HEK293 (cell line): ENCODE data around the gene CTNNA2.

Experiments
- CTCF ChIA-PET: fragments of 350-600 bp; formaldehyde crosslinking; extraction: SDS; loops from one replicate; lab custom pipeline; 2021; ENCODE audit warnings: antibody characterized with exemption; lab: Yijun Ruan, JAX
- POLR2A ChIA-PET: fragments of 300-600 bp; formaldehyde crosslinking; extraction: SDS; loops from one replicate; lab custom pipeline; 2020; ENCODE audit warnings: antibody characterized with exemption, inconsistent platforms; lab: Yijun Ruan, JAX
- H3K27ac ChIP-seq: fragments of 200-500 bp; sonication (Bioruptor generic); 2 replicates; pipeline ENCODE4 v1.5.1; 2014; ENCODE audit warnings: low read depth, low read length, control low read depth, inconsistent platforms; ENCODE audit errors: extremely low read depth
- H3K36me3 ChIP-seq, 2 experiments: fragments of 200-500 bp in 1 of 2; sonication (Bioruptor generic) in 1 of 2; 1 replicate in 1 of 2; 2 replicates in 1 of 2; pipeline ENCODE4 v1.5.1; 2014 to 2017; ENCODE audit warnings: inconsistent platforms in 2 of 2, low read length in 2 of 2; ENCODE audit not compliant: control insufficient read depth in 2 of 2, insufficient read depth in 1 of 2
- H3K4me1 ChIP-seq: fragments of 200-500 bp; sonication (Bioruptor generic); 2 replicates; pipeline ENCODE4 v1.5.1; 2014; ENCODE audit warnings: mild to moderate bottlenecking, low read length, inconsistent platforms; ENCODE audit not compliant: control insufficient read depth, insufficient read depth
- H3K4me3 ChIP-seq: 2 replicates; pipeline ENCODE4 v1.5.1; 2011; ENCODE audit warnings: low read depth, mild to moderate bottlenecking, control low read depth, low read length, moderate library complexity
- H3K9me3 ChIP-seq: fragments of 200-500 bp; sonication (Bioruptor generic); 2 replicates; pipeline ENCODE4 v1.5.1; 2014; ENCODE audit warnings: low read depth, low read length, inconsistent platforms; ENCODE audit not compliant: control insufficient read depth, insufficient read depth
- FEZF1 ChIP-seq: fragments of 450-650 bp; formaldehyde crosslinking; IDR thresholded peaks from 2 replicates; pipeline ENCODE4 v1.5.1; 2016; ENCODE audit warnings: missing biosample characterization, missing genetic modification characterization
- PRDM10 ChIP-seq: fragments of 450-650 bp; formaldehyde crosslinking; IDR thresholded peaks from 2 replicates; pipeline ENCODE4 v1.5.1; 2016; ENCODE audit warnings: missing biosample characterization, missing genetic modification characterization
- ZFP37 ChIP-seq: fragments of 450-650 bp; formaldehyde crosslinking; IDR thresholded peaks from 2 replicates; pipeline ENCODE4 v1.5.1; 2016; ENCODE audit warnings: missing biosample characterization, missing genetic modification characterization
- ZNF112 ChIP-seq: fragments of 450-650 bp; formaldehyde crosslinking; IDR thresholded peaks from 2 replicates; pipeline ENCODE4 v1.5.0; 2017; ENCODE audit warnings: missing biosample characterization, missing genetic modification characterization
- ZNF121 ChIP-seq: fragments of 450-650 bp; formaldehyde crosslinking; IDR thresholded peaks from 2 replicates; pipeline ENCODE4 v1.5.1; 2016; ENCODE audit warnings: missing biosample characterization, missing genetic modification characterization
- ZNF157 ChIP-seq: fragments of 450-650 bp; formaldehyde crosslinking; IDR thresholded peaks from 2 replicates; pipeline ENCODE4 v1.5.1; 2016; ENCODE audit warnings: missing biosample characterization, missing genetic modification characterization
- ZNF248 ChIP-seq: fragments of 450-650 bp; formaldehyde crosslinking; IDR thresholded peaks from 2 replicates; pipeline ENCODE4 v1.5.1; 2017; ENCODE audit warnings: missing biosample characterization, missing genetic modification characterization
- ZNF354C ChIP-seq: fragments of 450-650 bp; formaldehyde crosslinking; IDR thresholded peaks from 2 replicates; pipeline ENCODE4 v1.5.1; 2016; ENCODE audit warnings: missing biosample characterization, missing genetic modification characterization, low read depth, borderline replicate concordance
- ZNF362 ChIP-seq: fragments of 450-650 bp; formaldehyde crosslinking; IDR thresholded peaks from 2 replicates; pipeline ENCODE4 v1.5.1; 2016; ENCODE audit warnings: missing biosample characterization, missing genetic modification characterization
- ZNF48 ChIP-seq: fragments of 450-650 bp; formaldehyde crosslinking; IDR thresholded peaks from 2 replicates; pipeline ENCODE4 v1.5.1; 2016; ENCODE audit warnings: missing biosample characterization, missing genetic modification characterization
- ZNF518A ChIP-seq: fragments of 450-650 bp; formaldehyde crosslinking; conservative IDR thresholded peaks from 2 replicates; pipeline ENCODE4 v1.5.1; 2016; ENCODE audit warnings: low read depth, missing biosample characterization, missing genetic modification characterization
- ZNF549 ChIP-seq: fragments of 450-650 bp; IDR thresholded peaks from 2 replicates; pipeline ENCODE4 v1.5.1; 2018; ENCODE audit warnings: missing biosample characterization, missing genetic modification characterization, mild to moderate bottlenecking, inconsistent platforms, moderate library complexity
- ZNF585B ChIP-seq: fragments of 450-650 bp; formaldehyde crosslinking; IDR thresholded peaks from 2 replicates; pipeline ENCODE4 v1.5.1; 2016; ENCODE audit warnings: missing biosample characterization, missing genetic modification characterization
- ZNF624 ChIP-seq: fragments of 450-650 bp; formaldehyde crosslinking; IDR thresholded peaks from 2 replicates; pipeline ENCODE4 v1.5.1; 2017; ENCODE audit warnings: missing biosample characterization, missing genetic modification characterization
- ZNF629 ChIP-seq: fragments of 450-650 bp; formaldehyde crosslinking; IDR thresholded peaks from 2 replicates; pipeline ENCODE4 v1.5.1; 2017; ENCODE audit warnings: missing biosample characterization, missing genetic modification characterization
- ZNF670 ChIP-seq: fragments of 450-650 bp; formaldehyde crosslinking; IDR thresholded peaks from 2 replicates; pipeline ENCODE4 v1.5.1; 2016; ENCODE audit warnings: missing biosample characterization, missing genetic modification characterization, low read depth
- ZNF701 ChIP-seq: fragments of 450-650 bp; formaldehyde crosslinking; IDR thresholded peaks from 2 replicates; pipeline ENCODE4 v1.5.1; 2016; ENCODE audit warnings: missing biosample characterization, missing genetic modification characterization

Gene CTNNA2

GRCh38 chr2:79980816-79981215 lies 468.0 kb downstream of the CTNNA2 start:
- TF ChIP-seq ZNF701 (tag by site-specific recombination) = no peak
- TF ChIP-seq, all 188 proteins: peak for 0
- POLR2A ChIA-PET = no interaction called here
- Histone ChIP-seq H3K4me3 (no peak overlapping the region), H3K4me1 (no peaks in the 10 kb centered on the region), H3K9me3 (no peaks in the 10 kb centered on the region), H3K27ac (no peak overlapping the region), H3K36me3 (no peaks in the 10 kb centered on the region)
- CTCF ChIA-PET = interaction anchor here (0.6 to 0.7 kb wide), 3 partner anchors 8 to 344 kb away, joined by 3 to 6 read pairs (median 4); no protein-coding TSS in a partner anchor

GRCh38 chr2:79981316-79981715 lies 468.5 kb downstream of the CTNNA2 start:
- TF ChIP-seq ZNF629 (tag by site-specific recombination) (no peak), ZNF157 (tag by site-specific recombination) (no peak)
- H3K36me3 ChIP-seq = no peaks in the 10 kb centered on the region
- ChIA-PET CTCF (interaction anchor here (0.6 to 0.7 kb wide), 3 partner anchors 9 to 1055 kb away, joined by 3 to 6 read pairs (median 3); no protein-coding TSS in a partner anchor), POLR2A (no interaction called here)
- H3K4me3 ChIP-seq = no peak overlapping the region
- H3K27ac ChIP-seq = no peak overlapping the region
- H3K9me3 ChIP-seq = no peaks in the 10 kb centered on the region
- no peaks in the 10 kb centered on the region for H3K4me1 ChIP-seq

GRCh38 chr2:79982445-79982844 lies 469.6 kb downstream of the CTNNA2 start:
- H3K9me3 ChIP-seq = no peaks in the 10 kb centered on the region
- CTCF ChIA-PET = interaction anchor here (0.7 kb wide), 1 partner anchor 62 kb away, joined by 3 read pairs; no protein-coding TSS in a partner anchor
- H3K27ac ChIP-seq = no peak overlapping the region
- TF ChIP-seq ZNF549 (tag by site-specific recombination) = no peak
- no peak overlapping the region for H3K4me3 ChIP-seq
- POLR2A ChIA-PET = no interaction called here
- no peaks in the 10 kb centered on the region for H3K4me1 ChIP-seq
- no peaks in the 10 kb centered on the region for H3K36me3 ChIP-seq

- Histone ChIP-seq H3K4me3 (no peak overlapping the region), H3K9me3 (no peaks in the 10 kb centered on the region), H3K27ac (no peak overlapping the region), H3K4me1 (no peaks in the 10 kb centered on the region), H3K36me3 (no peaks in the 10 kb centered on the region)
- ChIA-PET POLR2A (no interaction called here), CTCF (no interaction called here)
- TF ChIP-seq ZNF362 (no peak), ZNF624 (tag by site-specific recombination) (no peak), ZNF670 (tag by site-specific recombination) (no peak), ZNF354C (tag by site-specific recombination) (no peak), ZNF518A (no peak), ZFP37 (no peak), ZNF48 (tag by site-specific recombination) (no peak), FEZF1 (tag by site-specific recombination) (no peak), ZNF121 (tag by site-specific recombination) (no peak), ZNF701 (tag by site-specific recombination) (no peak), ZNF248 (tag by site-specific recombination) (no peak), ZNF585B (tag by site-specific recombination) (no peak), ZNF112 (tag by site-specific recombination) (no peak), PRDM10 (tag by site-specific recombination) (no peak)
These were observed 471.6 kb downstream of the CTNNA2 start for GRCh38 chr2:79984476-79984875.
